H1 (cell line): Measurements from ENCODE around the gene SYP.

Experiments used
- CEBPB ChIP-seq: IDR thresholded peaks from 2 replicates; pipeline ENCODE4 v1.6.1; 2012; ENCODE audit warnings: low read depth, low read length
- CHD1 ChIP-seq: IDR thresholded peaks from 2 replicates; pipeline ENCODE4 v1.6.1; 2012; ENCODE audit warnings: low read depth, low read length, improper control_type of control experiment
- CREB1 ChIP-seq: IDR thresholded peaks from 2 replicates; pipeline ENCODE4 v1.6.1; 2012; ENCODE audit warnings: inconsistent platforms
- CTCF ChIP-seq, 3 experiments: IDR thresholded peaks; 1 replicate in 2 of 3; 2 replicates in 1 of 3; pipeline versions ENCODE4 v1.5.1 to v1.6.1; 2011; ENCODE audit warnings: low read length in 3 of 3, mild to moderate bottlenecking in 3 of 3, inconsistent platforms in 2 of 3, low read depth in 1 of 3, moderate library complexity in 1 of 3; ENCODE audit not compliant: insufficient read depth in 1 of 3; ENCODE audit errors: control extremely low read depth in 1 of 3
- EGR1 ChIP-seq: IDR thresholded peaks from 2 replicates; pipeline ENCODE4 v1.6.1; 2011; ENCODE audit warnings: low read depth, low read length, borderline replicate concordance
- GABPA ChIP-seq: IDR thresholded peaks from 2 replicates; pipeline ENCODE4 v1.6.1; 2011; ENCODE audit warnings: mild to moderate bottlenecking, low read length, moderate library complexity, borderline replicate concordance; ENCODE audit not compliant: insufficient read depth
- HDAC6 ChIP-seq: IDR thresholded peaks from one replicate; pipeline ENCODE4 v1.7.1; 2012; ENCODE audit warnings: low read depth, mild to moderate bottlenecking, inconsistent platforms, low read length, moderate library complexity
- JUN ChIP-seq: IDR thresholded peaks from 2 replicates; pipeline ENCODE4 v1.6.1; 2011; ENCODE audit warnings: low read depth, mild to moderate bottlenecking, improper control_type of control experiment, low read length
- KDM1A ChIP-seq: fragments of 200-600, 300-600 bp; sonication (generic); IDR thresholded peaks from 2 replicates; pipeline ENCODE4 v1.7.1; 2016; ENCODE audit warnings: mild to moderate bottlenecking, low read length, borderline replicate concordance
- MAX ChIP-seq: IDR thresholded peaks from 2 replicates; pipeline ENCODE4 v1.6.1; 2012; ENCODE audit warnings: inconsistent platforms
- PHF8 ChIP-seq: fragments of 200-600 bp; sonication (generic); conservative IDR thresholded peaks from 2 replicates; pipeline ENCODE4 v1.7.1; 2012; ENCODE audit warnings: low read depth, mild to moderate bottlenecking, inconsistent platforms, low read length, moderate library complexity
- POLR2A ChIP-seq, 2 experiments: IDR thresholded peaks; 1 replicate in 1 of 2; 2 replicates in 1 of 2; pipeline ENCODE4 v1.6.1; 2011; ENCODE audit warnings: low read depth in 2 of 2, low read length in 2 of 2, mild to moderate bottlenecking in 2 of 2; ENCODE audit errors: control extremely low read depth in 1 of 2
- POLR2AphosphoS5 ChIP-seq: IDR thresholded peaks from 2 replicates; pipeline ENCODE4 v1.6.1; 2011; ENCODE audit warnings: low read depth, low read length
- TAF1 ChIP-seq: IDR thresholded peaks from 2 replicates; pipeline ENCODE4 v1.6.1; 2011; ENCODE audit warnings: mild to moderate bottlenecking, low read depth, low read length

GRCh38 chrX:49153467-49153866 lies 46.5 kb downstream of the SYP start:
- TF ChIP-seq CTCF (IDR thresholded peaks at IDR 0.05; ENCODE audit: control extremely low read depth in 1 of 3, insufficient read depth in 1 of 3, low read depth in 1 of 3, low read length in 3 of 3) (no peak), EGR1 (no peak), CEBPB (no peak), POLR2AphosphoS5 (no peak), JUN (no peak), PHF8 (no peak), CHD1 (no peak), POLR2A (IDR thresholded peaks at IDR 0.05; ENCODE audit: control extremely low read depth in 1 of 2, low read depth in 2 of 2, low read length in 2 of 2) (no peak), GABPA (no peak), HDAC6 (no peak), MAX (no peak), KDM1A (no peak), CREB1 (no peak), TAF1 (no peak)
